GM12878 (cell line): ENCODE data around the gene BTBD10. TPM values are rescaled to one million over a fixed set of nuclear protein-coding genes. Genes with fewer than 3 reads are reported as not detected.

ENCODE experiments used
- BHLHE40 ChIP-seq, 2 experiments: fragments of 450-650 bp in 1 of 2; IDR thresholded peaks; 2 replicates each; pipeline ENCODE4 v1.6.1; 2011 to 2017; ENCODE audit warnings: low read depth in 2 of 2, borderline replicate concordance in 1 of 2, improper control_type of control experiment in 1 of 2, low read length in 1 of 2, mild to moderate bottlenecking in 1 of 2
- EP300 ChIP-seq, 2 experiments: fragments of 150-350 bp in 1 of 2; IDR thresholded peaks; 2 replicates each; pipeline ENCODE4 v1.6.1; 2011 to 2012; ENCODE audit warnings: low read depth in 2 of 2, low read length in 2 of 2, borderline replicate concordance in 1 of 2, improper control_type of control experiment in 1 of 2, inconsistent platforms in 1 of 2; ENCODE audit not compliant: control insufficient read depth in 1 of 2
- RAD51 ChIP-seq: fragments of 450-650 bp; IDR thresholded peaks from 2 replicates; pipeline ENCODE4 v1.6.1; 2016; ENCODE audit warnings: moderate library complexity, mild to moderate bottlenecking, inconsistent platforms
- RUNX3 ChIP-seq: IDR thresholded peaks from 2 replicates; pipeline ENCODE4 v1.6.1; 2012; ENCODE audit warnings: low read length, inconsistent platforms
- polyA plus RNA-seq, 11 experiments: library from polyadenylated mRNA; depleted of rRNA in 4 of 11; unstranded in 6 of 11; stranded (reverse) in 5 of 11; fragments of >200 nt; fragmentation: Nextera tagmentation in 4 of 11; fragmentation: Illumina TruSeq in 1 of 11; extraction: Ambion mirVana in 4 of 11; extraction: Trizol in 1 of 11; gene quantifications; 1 replicate in 1 of 11; 2 replicates in 10 of 11; pipeline versions ENCODE4 v1.2.1 to v1.2.3, GENCODE V29; 2011 to 2016; ENCODE audit warnings: inconsistent platforms in 2 of 11, missing spikeins in 2 of 11, low read depth in 1 of 11
- total RNA-seq, 4 experiments: library from RNA; depleted of rRNA in 3 of 4; stranded (reverse); fragments of >200 nt in 3 of 4; fragmentation: Illumina TruSeq in 1 of 4; extraction: Trizol in 1 of 4; gene quantifications; 2 replicates each; pipeline versions ENCODE4 v1.2.1 to v1.2.3, GENCODE V29; 2013 to 2021
- TF ChIP-seq, protein P1 (sequence below): IDR thresholded peaks from 2 replicates; pipeline ENCODE4 v1.6.1; 2012; ENCODE audit warnings: mild to moderate bottlenecking, low read depth, low read length
- TF ChIP-seq, protein P2 (sequence below): fragments of 450-650 bp; formaldehyde crosslinking; IDR thresholded peaks from 2 replicates; pipeline ENCODE4 v1.4.0; 2022; ENCODE audit warnings: mild to moderate bottlenecking, moderate library complexity

Gene BTBD10
- total and polyA plus RNA-seq, 10 of the 15 experiments (the other 5 are each of a cell fraction or from before 2014, with no cell fraction given) = 20.8 to 38.8 (median 26.9) TPM

DNA sequence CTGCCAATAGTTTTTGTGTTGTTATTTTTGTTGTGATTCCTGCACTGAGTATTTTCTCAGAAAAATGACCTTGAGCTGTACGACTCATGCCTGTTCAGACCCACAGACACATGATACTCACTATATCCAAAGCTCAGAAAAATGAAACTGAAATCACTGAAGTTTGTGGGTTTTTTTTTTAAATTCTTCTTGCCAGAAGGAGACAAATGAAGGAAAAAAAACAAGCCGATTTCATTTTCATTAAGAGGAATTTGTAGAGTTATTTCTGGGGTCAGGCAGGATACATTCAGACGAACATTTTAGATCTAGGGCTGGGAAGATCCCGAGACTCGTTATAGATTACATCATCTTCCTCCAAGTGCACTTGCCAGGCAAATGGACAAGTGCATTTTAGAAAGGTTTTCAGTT, 125.0 kb downstream of the BTBD10 start (continued):
- TF ChIP-seq, protein P1, sequence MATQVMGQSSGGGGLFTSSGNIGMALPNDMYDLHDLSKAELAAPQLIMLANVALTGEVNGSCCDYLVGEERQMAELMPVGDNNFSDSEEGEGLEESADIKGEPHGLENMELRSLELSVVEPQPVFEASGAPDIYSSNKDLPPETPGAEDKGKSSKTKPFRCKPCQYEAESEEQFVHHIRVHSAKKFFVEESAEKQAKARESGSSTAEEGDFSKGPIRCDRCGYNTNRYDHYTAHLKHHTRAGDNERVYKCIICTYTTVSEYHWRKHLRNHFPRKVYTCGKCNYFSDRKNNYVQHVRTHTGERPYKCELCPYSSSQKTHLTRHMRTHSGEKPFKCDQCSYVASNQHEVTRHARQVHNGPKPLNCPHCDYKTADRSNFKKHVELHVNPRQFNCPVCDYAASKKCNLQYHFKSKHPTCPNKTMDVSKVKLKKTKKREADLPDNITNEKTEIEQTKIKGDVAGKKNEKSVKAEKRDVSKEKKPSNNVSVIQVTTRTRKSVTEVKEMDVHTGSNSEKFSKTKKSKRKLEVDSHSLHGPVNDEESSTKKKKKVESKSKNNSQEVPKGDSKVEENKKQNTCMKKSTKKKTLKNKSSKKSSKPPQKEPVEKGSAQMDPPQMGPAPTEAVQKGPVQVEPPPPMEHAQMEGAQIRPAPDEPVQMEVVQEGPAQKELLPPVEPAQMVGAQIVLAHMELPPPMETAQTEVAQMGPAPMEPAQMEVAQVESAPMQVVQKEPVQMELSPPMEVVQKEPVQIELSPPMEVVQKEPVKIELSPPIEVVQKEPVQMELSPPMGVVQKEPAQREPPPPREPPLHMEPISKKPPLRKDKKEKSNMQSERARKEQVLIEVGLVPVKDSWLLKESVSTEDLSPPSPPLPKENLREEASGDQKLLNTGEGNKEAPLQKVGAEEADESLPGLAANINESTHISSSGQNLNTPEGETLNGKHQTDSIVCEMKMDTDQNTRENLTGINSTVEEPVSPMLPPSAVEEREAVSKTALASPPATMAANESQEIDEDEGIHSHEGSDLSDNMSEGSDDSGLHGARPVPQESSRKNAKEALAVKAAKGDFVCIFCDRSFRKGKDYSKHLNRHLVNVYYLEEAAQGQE = no peak
- TF ChIP-seq RAD51 = peak; percentile 33; the same call in 1 of the 2 replicates
- 0 out of 4 replicates have a peak, but pooled peaks of 1 of the 2 experiments have one; percentile 8 for TF ChIP-seq BHLHE40 (IDR thresholded peaks at IDR 0.05; ENCODE audit: borderline replicate concordance in 1 of 2, low read depth in 2 of 2, low read length in 1 of 2)
- 0 out of 4 replicates have a peak, but pooled peaks of 1 of the 2 experiments have one; percentile 7 for TF ChIP-seq EP300 (IDR thresholded peaks at IDR 0.05; ENCODE audit: borderline replicate concordance in 1 of 2, control insufficient read depth in 1 of 2, low read depth in 2 of 2, low read length in 2 of 2)
- TF ChIP-seq RUNX3 = peak; percentile 54
- TF ChIP-seq, protein P2, sequence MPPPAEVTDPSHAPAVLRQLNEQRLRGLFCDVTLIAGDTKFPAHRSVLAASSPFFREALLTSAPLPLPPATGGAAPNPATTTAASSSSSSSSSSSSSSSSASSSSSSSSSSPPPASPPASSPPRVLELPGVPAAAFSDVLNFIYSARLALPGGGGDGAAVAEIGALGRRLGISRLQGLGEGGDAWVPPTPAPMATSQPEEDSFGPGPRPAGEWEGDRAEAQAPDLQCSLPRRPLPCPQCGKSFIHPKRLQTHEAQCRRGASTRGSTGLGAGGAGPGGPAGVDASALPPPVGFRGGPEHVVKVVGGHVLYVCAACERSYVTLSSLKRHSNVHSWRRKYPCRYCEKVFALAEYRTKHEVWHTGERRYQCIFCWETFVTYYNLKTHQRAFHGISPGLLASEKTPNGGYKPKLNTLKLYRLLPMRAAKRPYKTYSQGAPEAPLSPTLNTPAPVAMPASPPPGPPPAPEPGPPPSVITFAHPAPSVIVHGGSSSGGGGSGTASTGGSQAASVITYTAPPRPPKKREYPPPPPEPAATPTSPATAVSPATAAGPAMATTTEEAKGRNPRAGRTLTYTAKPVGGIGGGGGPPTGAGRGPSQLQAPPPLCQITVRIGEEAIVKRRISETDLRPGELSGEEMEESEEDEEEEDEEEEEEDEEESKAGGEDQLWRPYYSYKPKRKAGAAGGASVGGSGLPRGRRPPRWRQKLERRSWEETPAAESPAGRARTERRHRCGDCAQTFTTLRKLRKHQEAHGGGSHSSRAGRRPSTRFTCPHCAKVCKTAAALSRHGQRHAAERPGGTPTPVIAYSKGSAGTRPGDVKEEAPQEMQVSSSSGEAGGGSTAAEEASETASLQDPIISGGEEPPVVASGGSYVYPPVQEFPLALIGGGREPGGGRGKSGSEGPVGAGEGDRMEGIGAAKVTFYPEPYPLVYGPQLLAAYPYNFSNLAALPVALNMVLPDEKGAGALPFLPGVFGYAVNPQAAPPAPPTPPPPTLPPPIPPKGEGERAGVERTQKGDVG (CRISPR knock-in tag) = no peak

Other genes starting within 250 kb of the BTBD10 start
- 11.3 and 13.0 TPM in 2 replicates for gene BMAL1, start 185.4 kb downstream of the BTBD10 start, total RNA-seq (2014; rRNA removed)
- 13.8 and 15.4 TPM in 2 replicates for gene BMAL1, start 185.4 kb downstream of the BTBD10 start, total RNA-seq (2014; rRNA removed; fragmentation: Illumina TruSeq; extraction: Trizol)
- gene BMAL1, start 185.4 kb downstream of the BTBD10 start, total RNA-seq (2021) = 11.6 and 13.4 TPM in 2 replicates
- gene BMAL1, start 185.4 kb downstream of the BTBD10 start, polyA plus RNA-seq (2011; rRNA removed) = 40.6 and 48.9 TPM in 2 replicates
- 16.1 and 23.7 TPM in 2 replicates for gene BMAL1, start 185.4 kb downstream of the BTBD10 start, polyA plus RNA-seq (2014; fragmentation: Illumina TruSeq; extraction: Trizol)
- gene BMAL1, start 185.4 kb downstream of the BTBD10 start, polyA plus RNA-seq (2014; fragmentation: Nextera tagmentation; extraction: Ambion mirVana) = 1 to 10 TPM; 3.5 to 4.6 TPM
- 15.4 and 17.5 TPM in 2 replicates for gene BMAL1, start 185.4 kb downstream of the BTBD10 start, polyA plus RNA-seq (2014; rRNA removed)
- gene BMAL1, start 185.4 kb downstream of the BTBD10 start, polyA plus RNA-seq (2016; fragmentation: Nextera tagmentation; extraction: Ambion mirVana) = 10 to 100 TPM; 12.0 to 14.2 TPM
- not detected in 2 replicates for gene PTH, start 32.8 kb upstream of the BTBD10 start, total RNA-seq (2014; rRNA removed)
- not detected in 2 replicates for gene PTH, start 32.8 kb upstream of the BTBD10 start, total RNA-seq (2014; rRNA removed; fragmentation: Illumina TruSeq; extraction: Trizol)
- gene PTH, start 32.8 kb upstream of the BTBD10 start, total RNA-seq (2021) = not detected in 2 replicates
- not detected in 2 replicates for gene PTH, start 32.8 kb upstream of the BTBD10 start, polyA plus RNA-seq (2011; rRNA removed)
- not detected in 2 replicates for gene PTH, start 32.8 kb upstream of the BTBD10 start, polyA plus RNA-seq (2014; fragmentation: Illumina TruSeq; extraction: Trizol)
- not detected for gene PTH, start 32.8 kb upstream of the BTBD10 start, polyA plus RNA-seq (2014; fragmentation: Nextera tagmentation; extraction: Ambion mirVana)
- gene PTH, start 32.8 kb upstream of the BTBD10 start, polyA plus RNA-seq (2014; rRNA removed) = not detected in 2 replicates
- gene PTH, start 32.8 kb upstream of the BTBD10 start, polyA plus RNA-seq (2016; fragmentation: Nextera tagmentation; extraction: Ambion mirVana) = not detected
- 27.3 and 32.8 TPM in 2 replicates for gene FAR1, start 205.4 kb upstream of the BTBD10 start, total RNA-seq (2014; rRNA removed)
- 39.2 and 41.5 TPM in 2 replicates for gene FAR1, start 205.4 kb upstream of the BTBD10 start, total RNA-seq (2014; rRNA removed; fragmentation: Illumina TruSeq; extraction: Trizol)
- 37.8 and 42.7 TPM in 2 replicates for gene FAR1, start 205.4 kb upstream of the BTBD10 start, total RNA-seq (2021)
- 73.9 and 118 TPM in 2 replicates for gene FAR1, start 205.4 kb upstream of the BTBD10 start, polyA plus RNA-seq (2011; rRNA removed)
- gene FAR1, start 205.4 kb upstream of the BTBD10 start, polyA plus RNA-seq (2014; fragmentation: Illumina TruSeq; extraction: Trizol) = 41.1 and 54.7 TPM in 2 replicates
- 10 to 100 TPM; 10.1 to 11.5 TPM for gene FAR1, start 205.4 kb upstream of the BTBD10 start, polyA plus RNA-seq (2014; fragmentation: Nextera tagmentation; extraction: Ambion mirVana)
- 27.4 and 29.8 TPM in 2 replicates for gene FAR1, start 205.4 kb upstream of the BTBD10 start, polyA plus RNA-seq (2014; rRNA removed)
- 10 to 100 TPM; 30.3 to 31.2 TPM for gene FAR1, start 205.4 kb upstream of the BTBD10 start, polyA plus RNA-seq (2016; fragmentation: Nextera tagmentation; extraction: Ambion mirVana)